ENCODE data around the gene CNOT9. TPM values are rescaled to one million over a fixed set of nuclear protein-coding genes. Genes with fewer than 3 reads are reported as not detected.

The CNOT9 gene
- total and polyA plus RNA-seq, 2 of the 13 experiments (the other 11 are each of a cell fraction or from before 2014, with no cell fraction given), result 82.6 to 92.4 TPM

DNA sequence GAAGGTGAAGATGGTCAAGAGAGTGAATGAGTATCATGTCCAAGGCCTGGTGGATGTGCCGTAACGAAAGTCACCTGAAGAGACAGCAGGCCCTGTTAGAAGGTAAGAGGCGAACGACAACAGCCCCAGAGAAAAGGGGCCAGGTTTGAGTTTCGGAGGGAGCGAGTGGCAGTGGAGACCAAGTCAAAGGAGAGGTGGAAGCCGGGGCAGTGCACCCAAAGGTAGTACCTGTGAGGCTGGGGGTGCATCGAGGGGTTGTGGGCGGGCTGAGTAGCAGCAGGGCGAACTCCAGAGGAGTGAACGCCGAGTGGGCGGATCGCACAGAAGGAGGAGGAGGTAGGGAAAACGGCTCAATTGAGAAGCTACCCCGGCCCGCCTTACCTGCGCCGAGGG lies 846 bp upstream of the CNOT9 start (continued):
- TF ChIP-seq ZNF784 (CRISPR knock-in tag; IDR thresholded peaks at IDR 0.05; ENCODE audit: borderline replicate concordance), result 0 out of 2 replicates have a peak, but pooled peaks have one; percentile 33
- TF ChIP-seq ZNF776 (CRISPR knock-in tag; IDR thresholded peaks at IDR 0.05), result no peak
- TF ChIP-seq TBL1XR1 (IDR thresholded peaks at IDR 0.05; ENCODE audit: borderline replicate concordance, low read length, partially characterized antibody), result no peak
- TF ChIP-seq, protein P1, sequence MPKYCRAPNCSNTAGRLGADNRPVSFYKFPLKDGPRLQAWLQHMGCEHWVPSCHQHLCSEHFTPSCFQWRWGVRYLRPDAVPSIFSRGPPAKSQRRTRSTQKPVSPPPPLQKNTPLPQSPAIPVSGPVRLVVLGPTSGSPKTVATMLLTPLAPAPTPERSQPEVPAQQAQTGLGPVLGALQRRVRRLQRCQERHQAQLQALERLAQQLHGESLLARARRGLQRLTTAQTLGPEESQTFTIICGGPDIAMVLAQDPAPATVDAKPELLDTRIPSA (CRISPR knock-in tag; IDR thresholded peaks at IDR 0.05; ENCODE audit: borderline replicate concordance), result no peak
- no peak for TF ChIP-seq SMARCE1 (IDR thresholded peaks at IDR 0.05; ENCODE audit: borderline replicate concordance)
- no peak for TF ChIP-seq SKIL (CRISPR knock-in tag; IDR thresholded peaks at IDR 0.05; ENCODE audit: borderline replicate concordance)
- no peak for TF ChIP-seq TCF12 (IDR thresholded peaks at IDR 0.05)
- no peak for TF ChIP-seq TCF12 (CRISPR knock-in tag; IDR thresholded peaks at IDR 0.05)
- no peak for TF ChIP-seq CBX5 (CRISPR knock-in tag; IDR thresholded peaks at IDR 0.05; ENCODE audit: borderline replicate concordance)
- TF ChIP-seq ZKSCAN1 (IDR thresholded peaks at IDR 0.05; ENCODE audit: low read length), result no peak
- TF ChIP-seq AHDC1 (CRISPR knock-in tag; IDR thresholded peaks at IDR 0.05; ENCODE audit: borderline replicate concordance), result no peak
- no peak for TF ChIP-seq ZNF264 (CRISPR knock-in tag; IDR thresholded peaks at IDR 0.05)
- no peak for TF ChIP-seq NR3C1 (CRISPR knock-in tag; IDR thresholded peaks at IDR 0.05)
- TF ChIP-seq ATF7 (IDR thresholded peaks at IDR 0.05), result no peak
- TF ChIP-seq ATF7 (CRISPR knock-in tag; IDR thresholded peaks at IDR 0.05), result no peak
- TF ChIP-seq HNF4A (CRISPR knock-in tag; IDR thresholded peaks at IDR 0.05), result peak; percentile 10; the same call in 1 of the 2 replicates
- no peak for TF ChIP-seq KLF15 (CRISPR knock-in tag; IDR thresholded peaks at IDR 0.05; ENCODE audit: borderline replicate concordance)
- TF ChIP-seq ZFP36L2 (CRISPR knock-in tag; IDR thresholded peaks at IDR 0.05), result 0 out of 2 replicates have a peak, but pooled peaks have one; percentile 13
- no peak for TF ChIP-seq PBX2 (CRISPR knock-in tag; IDR thresholded peaks at IDR 0.05)
- peak; percentile 59; the same call in 1 of the 2 replicates for TF ChIP-seq FOXM1 (CRISPR knock-in tag; IDR thresholded peaks at IDR 0.05)

All from HepG2 (cell line).